CD14-positive monocyte (primary cell): Measurements from ENCODE around the gene KRTAP10-3. TPM values are rescaled to one million over a fixed set of nuclear protein-coding genes. Genes with fewer than 3 reads are reported as not detected.
"Not testable (repeated sequence)": the region's sequence is repeated elsewhere in the genome, so short reads cannot be mapped to it uniquely, and the experiment has no call there.

Experiments
- DNase-seq, 3 donors: peaks; one replicate each; pipeline ENCODE4 v3.0.0-alpha.2; 2011 to 2022
- H2AFZ ChIP-seq: 2 replicates; pipeline ENCODE4 v1.6.0; 2012; ENCODE audit warnings: mild to moderate bottlenecking, low read depth, low read length, inconsistent platforms; ENCODE audit not compliant: insufficient read depth, poor library complexity, severe bottlenecking
- H3K27ac ChIP-seq, 2 donors: 1 replicate in 1 of 2; 2 replicates in 1 of 2; pipeline ENCODE4 v1.5.1; 2012 to 2013; ENCODE audit warnings: low read length in 2 of 2, control low read depth in 1 of 2, inconsistent platforms in 1 of 2, low read depth in 1 of 2, mild to moderate bottlenecking in 1 of 2
- H3K27me3 ChIP-seq, 2 donors: one replicate each; pipeline versions ENCODE4 v1.6.0 to v1.6.1; 2011 to 2013; ENCODE audit warnings: low read length in 2 of 2; ENCODE audit not compliant: control insufficient read depth in 2 of 2, insufficient read depth in 2 of 2
- H3K36me3 ChIP-seq, 2 donors: replicated peaks in 1 of 2; 1 replicate in 1 of 2; 2 replicates in 1 of 2; pipeline versions ENCODE4 v1.5.1 to v1.6.1; 2012 to 2013; ENCODE audit warnings: low read length in 2 of 2, control low read depth in 1 of 2, inconsistent platforms in 1 of 2, mild to moderate bottlenecking in 1 of 2; ENCODE audit not compliant: insufficient read depth in 2 of 2, control insufficient read depth in 1 of 2
- H3K4me1 ChIP-seq, 2 donors: 1 replicate in 1 of 2; 2 replicates in 1 of 2; pipeline versions ENCODE4 v1.5.1 to v1.6.1; 2012 to 2013; ENCODE audit warnings: low read length in 2 of 2, control low read depth in 1 of 2, inconsistent platforms in 1 of 2, mild to moderate bottlenecking in 1 of 2, moderate library complexity in 1 of 2; ENCODE audit not compliant: insufficient read depth in 2 of 2, control insufficient read depth in 1 of 2
- H3K4me2 ChIP-seq: replicated peaks from 2 replicates; pipeline ENCODE3; 2012; ENCODE audit warnings: low read length, moderate library complexity, mild to moderate bottlenecking; ENCODE audit not compliant: poor library complexity, severe bottlenecking; ENCODE audit errors: extremely low read depth
- H3K4me3 ChIP-seq, 3 experiments: fragments of 200-600 bp in 1 of 3; sonication (generic) in 1 of 3; replicated peaks in 1 of 3; 1 replicate in 2 of 3; 2 replicates in 1 of 3; pipeline ENCODE4 v1.5.1; 2011 to 2013; ENCODE audit warnings: low read length in 3 of 3, mild to moderate bottlenecking in 3 of 3, control low read depth in 2 of 3, low read depth in 2 of 3, inconsistent platforms in 1 of 3, moderate library complexity in 1 of 3
- H3K79me2 ChIP-seq: 2 replicates; pipeline ENCODE4 v1.6.0; 2012; ENCODE audit warnings: mild to moderate bottlenecking, control low read depth, inconsistent platforms, low read length, moderate library complexity; ENCODE audit not compliant: insufficient read depth
- H3K9ac ChIP-seq: 2 replicates; pipeline ENCODE4 v1.6.0; 2017; ENCODE audit warnings: low read length, mild to moderate bottlenecking; ENCODE audit not compliant: insufficient read depth, poor library complexity, severe bottlenecking
- H3K9me3 ChIP-seq, 2 donors: replicated peaks in 1 of 2; 1 replicate in 1 of 2; 2 replicates in 1 of 2; pipeline versions ENCODE4 v1.5.1 to v1.6.1; 2012 to 2013; ENCODE audit warnings: low read length in 2 of 2, control low read depth in 1 of 2; ENCODE audit not compliant: control insufficient read depth in 1 of 2, insufficient read depth in 1 of 2
- H4K20me1 ChIP-seq: 2 replicates; pipeline ENCODE4 v1.6.0; 2012; ENCODE audit warnings: mild to moderate bottlenecking, low read length, control low read depth, moderate library complexity; ENCODE audit not compliant: insufficient read depth
- H3K27ac Mint-ChIP-seq, 7 donors: one replicate each; pipeline ENCODE4 v1.8.0; 2020; ENCODE audit warnings: mild to moderate bottlenecking in 7 of 7, mixed read lengths in 7 of 7, moderate library complexity in 6 of 7, inconsistent platforms in 2 of 7
- H3K27me3 Mint-ChIP-seq, 3 donors: one replicate each; pipeline ENCODE4 v1.8.0; 2021 to 2022; ENCODE audit warnings: low read depth in 3 of 3, mild to moderate bottlenecking in 3 of 3, mixed read lengths in 3 of 3, moderate library complexity in 3 of 3, inconsistent platforms in 1 of 3
- H3K36me3 Mint-ChIP-seq, 2 donors: one replicate each; pipeline ENCODE4 v1.8.0; 2020; ENCODE audit warnings: mixed read lengths in 2 of 2, inconsistent platforms in 1 of 2, mild to moderate bottlenecking in 1 of 2
- H3K4me1 Mint-ChIP-seq: one replicate; pipeline ENCODE4 v1.8.0; 2020; ENCODE audit warnings: mild to moderate bottlenecking, mixed read lengths
- H3K4me3 Mint-ChIP-seq, 2 donors: one replicate each; pipeline ENCODE4 v1.8.0; 2020; ENCODE audit warnings: mild to moderate bottlenecking in 2 of 2, mixed read lengths in 2 of 2, moderate library complexity in 1 of 2
- H3K9me3 Mint-ChIP-seq, 7 donors: one replicate each; pipeline ENCODE4 v1.8.0; 2020 to 2022; ENCODE audit warnings: mixed read lengths in 7 of 7, mild to moderate bottlenecking in 6 of 7, moderate library complexity in 6 of 7, inconsistent platforms in 2 of 7
- CTCF ChIP-seq: fragments of 200-600 bp; IDR thresholded peaks from one replicate; pipeline ENCODE4 v1.8.0; 2022; ENCODE audit warnings: antibody characterized with exemption, mild to moderate bottlenecking
- WGBS: methylation state at CpG from one replicate; pipeline ENCODE4 v1.1.5; 2013; ENCODE audit warnings: missing lambda C conversion rate; ENCODE audit not compliant: insufficient coverage; 5-methylcytosine and 5-hydroxymethylcytosine counted together
- intact Hi-C, 2 donors: fragments of 100-400 bp; cut with micrococcal nuclease; formaldehyde crosslinking; loops; one replicate each; pipeline versions ENCODE4 v1.15.0 to v1.15.1; 2023
- polyA plus RNA-seq, 3 donors: library from polyadenylated mRNA; depleted of rRNA in 1 of 3; unstranded in 2 of 3; stranded (reverse) in 1 of 3; fragments of 300-500 nt in 2 of 3; fragments of >200 nt in 1 of 3; fragmentation: Illumina TruSeq in 2 of 3; gene quantifications; 1 replicate in 2 of 3; 2 replicates in 1 of 3; pipeline ENCODE4 v1.2.3, GENCODE V29; 2012 to 2021

Gene KRTAP10-3
- polyA plus RNA-seq, 3 donors: not detected

DNA sequence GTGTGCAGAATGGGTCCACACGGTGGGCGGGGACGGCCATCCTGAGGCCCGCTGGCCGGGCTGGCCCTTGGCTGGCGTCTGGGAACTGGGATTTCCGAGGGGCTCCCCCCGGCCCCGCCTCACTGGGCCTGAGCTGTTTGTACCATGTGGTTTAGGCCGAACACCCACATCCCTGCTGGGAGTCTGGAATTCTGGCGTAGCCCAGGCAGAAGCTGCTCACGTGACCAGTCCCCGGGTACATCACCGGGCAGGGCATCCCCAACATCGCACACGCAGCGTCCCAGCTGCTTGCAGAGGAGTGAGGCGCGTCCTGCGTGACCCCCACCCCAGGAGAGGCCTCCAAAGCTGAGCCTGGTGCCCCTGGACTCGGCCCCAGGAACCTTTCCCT lies 43.9 kb upstream of the KRTAP10-3 start:
- Mint-ChIP-seq H3K9me3 (peaks cover 3 to 14% (median 9%) of the 10 kb centered on the region in 7 donors), H3K27ac (no peak overlapping the region), H3K27me3 (peaks cover 4 to 8% (median 7%) of the 10 kb centered on the region in 3 donors), H3K4me1 (no peaks in the 10 kb centered on the region), H3K36me3 (no peaks in the 10 kb centered on the region), H3K4me3 (no peak overlapping the region)
- Histone ChIP-seq H3K27me3 (no peaks in the 10 kb centered on the region), H2AFZ (no peak overlapping the region), H3K9me3 (peaks cover 0 to 3% of the 10 kb centered on the region in 2 donors), H3K4me1 (no peaks in the 10 kb centered on the region), H4K20me1 (no peaks in the 10 kb centered on the region), H3K4me3 (no peak overlapping the region), H3K27ac (no peak overlapping the region), H3K4me2 (no peak overlapping the region), H3K9ac (no peak overlapping the region), H3K36me3 (no peaks in the 10 kb centered on the region), H3K79me2 (no peaks in the 10 kb centered on the region)
- DNase-seq: no peak
- intact Hi-C loops: no loop called here
- no peak for TF ChIP-seq CTCF
- 86% methylated on average over 20 of the region's 21 CpGs for WGBS

DNA sequence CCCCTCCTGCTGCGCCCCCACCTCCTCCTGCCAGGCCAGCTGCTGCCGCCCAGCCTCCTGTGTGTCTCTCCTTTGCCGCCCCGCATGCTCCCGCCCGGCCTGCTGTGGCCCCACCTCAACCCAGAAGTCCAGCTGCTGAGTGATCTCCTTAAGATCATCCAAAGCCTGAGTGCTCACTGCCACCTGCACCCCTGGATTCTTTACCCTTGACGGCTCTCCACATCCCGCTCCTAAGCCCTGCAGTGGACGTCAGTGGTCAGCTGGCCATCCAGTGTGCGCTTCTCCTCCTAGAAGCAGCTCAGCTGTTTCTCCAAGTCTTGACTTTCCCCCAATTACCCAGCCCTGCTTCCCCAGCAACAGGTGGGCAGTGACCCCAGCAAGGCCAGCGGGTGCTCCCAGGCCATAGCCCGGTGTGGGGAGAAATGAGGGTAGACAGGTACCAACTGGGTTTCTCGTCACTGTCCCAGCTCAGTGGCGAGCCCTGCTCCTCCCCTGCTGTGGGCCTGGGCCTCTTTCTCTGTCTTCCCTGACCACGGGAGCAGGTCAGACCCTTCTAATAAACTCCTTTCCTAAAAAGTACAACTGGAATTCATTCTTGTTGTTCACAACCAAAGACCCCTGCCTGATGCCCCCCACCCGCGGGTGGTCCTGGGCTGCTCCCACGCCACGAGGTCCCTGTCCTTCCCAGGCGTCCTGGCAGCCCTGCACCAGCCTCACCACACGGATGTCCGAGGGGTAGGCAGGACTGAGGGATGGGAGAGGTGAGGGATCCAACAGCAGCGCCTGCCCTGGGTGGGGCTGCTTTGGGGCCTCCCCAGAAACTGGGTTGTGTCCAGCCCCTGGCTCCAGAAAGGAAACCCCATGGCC lies 43.2 kb upstream of the KRTAP10-3 start:
- Histone ChIP-seq H3K9me3 (peaks cover 0 to 3% of the 10 kb centered on the region in 2 donors), H3K4me1 (no peaks in the 10 kb centered on the region), H4K20me1 (no peaks in the 10 kb centered on the region), H3K27me3 (no peaks in the 10 kb centered on the region), H2AFZ (no peak overlapping the region), H3K36me3 (no peaks in the 10 kb centered on the region), H3K4me3 (no peak overlapping the region), H3K4me2 (no peak overlapping the region), H3K9ac (no peak overlapping the region), H3K27ac (no peak overlapping the region), H3K79me2 (no peaks in the 10 kb centered on the region)
- WGBS: 92% methylated on average over 15 of the region's 23 CpGs
- no peak overlapping the region for H3K27ac Mint-ChIP-seq
- H3K4me1 Mint-ChIP-seq: no peaks in the 10 kb centered on the region
- peaks cover 4 to 8% (median 8%) of the 10 kb centered on the region in 3 donors for H3K27me3 Mint-ChIP-seq
- intact Hi-C loops: no loop called here
- H3K36me3 Mint-ChIP-seq: no peaks in the 10 kb centered on the region
- DNase-seq: no peak
- no peak overlapping the region for H3K4me3 Mint-ChIP-seq
- peaks cover 3 to 14% (median 9%) of the 10 kb centered on the region in 7 donors for H3K9me3 Mint-ChIP-seq
- no peak for TF ChIP-seq CTCF

DNA sequence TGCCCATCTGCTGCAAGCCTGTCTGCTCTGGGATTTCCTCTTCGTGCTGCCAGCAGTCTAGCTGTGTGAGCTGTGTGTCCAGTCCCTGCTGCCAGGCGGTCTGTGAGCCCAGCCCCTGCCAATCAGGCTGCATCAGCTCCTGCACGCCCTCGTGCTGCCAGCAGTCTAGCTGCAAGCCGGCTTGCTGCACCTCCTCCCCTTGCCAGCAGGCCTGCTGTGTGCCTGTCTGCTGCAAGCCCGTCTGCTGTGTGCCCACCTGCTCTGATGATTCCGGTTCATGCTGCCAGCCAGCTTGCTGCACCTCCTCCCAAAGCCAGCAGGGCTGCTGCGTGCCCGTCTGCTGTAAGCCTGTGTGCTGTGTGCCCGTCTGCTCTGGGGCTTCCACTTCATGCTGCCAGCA lies 42.5 kb upstream of the KRTAP10-3 start:
- H3K4me3 ChIP-seq, H2AFZ ChIP-seq, H3K9ac ChIP-seq, H3K4me1 Mint-ChIP-seq, H3K27me3 Mint-ChIP-seq, DNase-seq, H3K4me2 ChIP-seq, H3K4me1 ChIP-seq, H3K27me3 ChIP-seq, H3K36me3 ChIP-seq, H3K27ac Mint-ChIP-seq, H3K36me3 Mint-ChIP-seq, intact Hi-C loops, H4K20me1 ChIP-seq, H3K9me3 ChIP-seq, H3K79me2 ChIP-seq, H3K4me3 Mint-ChIP-seq, H3K27ac ChIP-seq: not testable (repeated sequence)
- peaks cover 0 to 12% (median 9%) of the 10 kb centered on the region in 7 donors for H3K9me3 Mint-ChIP-seq
- 77% methylated on average over 10 of the region's 10 CpGs for WGBS
